Measurements from ENCODE around the gene TSPEAR.

Gene TSPEAR

DNA sequence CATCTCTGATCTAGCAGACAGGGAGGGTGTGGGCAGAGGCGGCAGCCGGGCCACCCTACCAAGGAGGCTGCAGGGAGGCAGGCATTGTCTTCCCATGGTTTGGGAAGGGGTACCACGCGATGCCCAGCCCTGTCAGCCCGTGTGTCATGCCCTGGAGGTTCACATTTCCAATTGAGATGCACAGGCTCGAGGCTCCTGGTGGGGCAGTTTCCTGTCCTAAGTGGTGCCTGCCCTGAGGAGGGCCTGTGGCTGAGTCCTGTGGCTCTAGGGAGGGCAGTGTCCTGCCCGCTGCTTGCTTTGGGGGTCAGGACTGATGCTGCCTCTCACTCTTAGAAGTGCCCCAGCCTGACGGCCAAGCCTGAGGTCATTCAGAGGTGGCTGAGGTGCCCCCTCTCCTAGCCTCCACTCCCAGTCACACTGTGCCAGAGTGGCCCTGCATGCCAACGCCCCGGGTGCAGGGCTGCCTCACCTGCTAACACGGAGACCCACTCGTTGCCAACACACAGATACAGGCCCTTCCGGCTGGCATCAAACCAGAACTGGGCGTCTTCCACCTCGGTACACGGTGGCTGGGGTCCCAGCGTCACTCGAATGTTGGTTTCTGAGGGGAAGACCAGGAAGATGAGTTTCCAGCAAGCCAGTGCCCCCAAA is 183.3 kb downstream of the TSPEAR start:
- no peak for DNase-seq (ENCODE audit: low spot score)

DNA sequence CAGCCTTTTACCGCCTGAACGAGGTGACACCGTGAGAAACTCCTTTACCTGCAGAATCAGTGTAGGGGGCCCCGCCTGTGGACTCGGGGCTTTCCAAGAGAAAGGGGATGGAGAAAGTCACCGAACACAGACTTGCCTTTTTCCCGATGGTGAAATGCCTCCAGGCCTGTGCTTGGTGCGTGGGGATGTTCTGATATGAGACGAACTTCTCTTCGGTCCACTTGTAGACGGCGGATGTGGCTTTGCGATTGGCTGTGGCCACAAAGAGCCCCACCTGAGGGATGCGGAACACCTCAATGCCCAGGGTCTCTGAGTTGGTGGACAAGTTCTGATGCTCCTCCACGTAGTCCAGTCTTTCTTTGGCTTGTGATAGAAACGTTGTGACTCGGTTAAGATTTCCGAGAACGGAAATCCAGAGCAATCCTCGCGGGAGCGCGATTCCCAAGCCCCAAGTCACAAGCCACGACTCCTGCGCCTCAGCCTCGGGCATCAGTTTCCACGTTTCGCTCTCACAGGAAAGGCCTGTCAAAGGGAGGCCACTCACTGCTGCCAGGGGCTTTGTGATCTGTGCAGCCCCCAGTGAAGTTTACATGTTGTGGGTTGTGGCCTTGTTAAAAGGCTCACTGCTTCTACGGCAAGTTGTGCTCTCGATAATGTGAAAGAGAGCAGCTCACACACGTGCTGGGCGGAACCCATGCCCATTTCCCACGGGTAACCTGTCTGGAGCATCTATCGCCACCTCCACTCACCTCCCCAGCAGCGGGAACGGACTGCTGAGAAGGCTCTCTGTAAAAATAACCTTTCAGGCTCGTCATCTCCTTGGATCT is 184.0 kb downstream of the TSPEAR start:
- DNase-seq (ENCODE audit: low spot score): no peak

DNA sequence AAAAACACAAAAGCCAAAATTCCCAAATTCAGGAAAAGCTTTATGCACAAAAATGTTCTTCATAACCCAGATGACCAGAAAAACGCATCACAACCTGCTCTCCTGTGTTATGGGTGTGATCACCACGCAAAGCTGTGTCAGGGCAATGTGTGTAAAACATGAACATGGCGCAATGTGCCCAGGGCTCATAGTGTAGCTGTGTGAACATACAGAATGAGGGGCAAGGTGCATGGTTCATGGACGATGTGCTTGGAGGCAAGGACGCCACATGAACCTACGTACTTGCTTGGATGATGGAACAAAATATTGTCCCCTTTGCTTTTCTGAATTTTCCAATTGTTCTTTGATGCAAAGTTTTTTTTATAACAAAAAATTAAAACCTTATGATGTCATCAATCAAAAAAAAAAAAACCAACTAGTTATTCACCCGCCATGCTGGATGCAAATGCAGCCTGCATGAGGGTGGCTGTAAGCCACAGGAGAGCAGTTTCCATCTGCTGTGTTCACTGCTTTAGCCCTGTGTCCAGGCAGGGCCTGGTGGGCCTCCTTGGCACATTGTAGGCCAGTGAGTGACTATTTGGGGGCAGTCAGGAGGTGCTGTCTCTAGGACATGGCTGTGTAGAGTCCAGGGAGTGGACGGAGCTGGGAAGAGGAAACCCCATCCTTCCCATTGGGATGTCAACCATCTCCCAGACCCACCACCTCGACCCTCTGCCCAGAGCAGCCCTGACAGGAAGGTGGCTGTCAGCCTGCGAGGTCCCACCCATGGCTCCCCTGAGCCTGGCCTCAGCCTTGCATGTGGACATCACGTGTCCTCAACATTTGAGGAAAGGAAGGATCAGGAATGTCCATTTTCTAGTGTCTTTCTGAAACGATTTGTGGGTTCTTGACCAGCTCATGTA is 185.0 kb downstream of the TSPEAR start:
- DNase-seq (ENCODE audit: low spot score): no peak

- DNase-seq (ENCODE audit: low spot score): no peak
Observed at GRCh38 chr21:44525391-44526095, 185.8 kb downstream of the TSPEAR start.

GRCh38 chr21:44524414-44525371 is 186.7 kb downstream of the TSPEAR start:
- DNase-seq (ENCODE audit: low spot score): no peak

DNA sequence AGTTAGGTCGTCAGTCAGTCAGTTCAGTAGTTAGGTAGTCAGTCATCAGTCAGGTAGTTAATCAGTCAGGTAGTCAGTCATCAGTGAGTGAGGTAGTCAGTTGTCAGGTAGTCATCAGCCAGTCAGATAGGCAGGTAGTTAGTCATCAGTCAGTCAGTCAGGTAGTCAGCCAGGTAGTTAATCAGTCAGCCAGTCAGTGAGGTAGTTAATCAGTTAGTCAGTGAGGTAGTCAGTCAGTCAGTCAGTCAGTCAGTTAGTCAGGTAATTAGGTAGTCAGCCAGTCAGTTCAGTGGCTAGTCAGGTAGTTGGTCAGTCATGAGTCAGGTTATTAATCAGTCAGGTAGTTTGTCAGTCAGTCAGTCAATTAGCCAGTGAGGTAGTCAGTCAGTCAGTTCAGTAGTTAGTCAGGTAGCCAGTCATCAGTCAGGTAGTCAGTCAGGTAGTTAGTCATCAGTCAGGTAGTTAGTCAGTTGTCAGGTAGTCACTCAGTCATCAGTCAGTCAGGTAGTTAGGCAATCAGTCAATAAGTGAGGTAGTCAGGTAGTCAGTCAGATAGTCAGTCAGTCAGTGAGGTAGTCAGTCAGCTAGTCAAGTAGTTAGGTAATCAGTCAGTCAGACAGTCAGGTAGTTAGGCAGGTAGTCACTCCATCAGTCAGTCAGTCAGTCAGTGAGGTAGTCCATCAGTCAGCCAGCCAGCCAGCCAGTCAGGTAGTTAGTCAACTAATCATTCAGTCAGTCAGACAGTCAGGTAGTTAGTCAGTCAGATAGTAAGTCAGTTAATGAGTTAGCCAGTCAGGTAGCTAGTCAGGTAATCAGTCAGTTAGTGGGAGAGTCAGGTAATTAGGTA is 187.6 kb downstream of the TSPEAR start:
- DNase-seq (ENCODE audit: low spot score): peak; percentile 4

DNA sequence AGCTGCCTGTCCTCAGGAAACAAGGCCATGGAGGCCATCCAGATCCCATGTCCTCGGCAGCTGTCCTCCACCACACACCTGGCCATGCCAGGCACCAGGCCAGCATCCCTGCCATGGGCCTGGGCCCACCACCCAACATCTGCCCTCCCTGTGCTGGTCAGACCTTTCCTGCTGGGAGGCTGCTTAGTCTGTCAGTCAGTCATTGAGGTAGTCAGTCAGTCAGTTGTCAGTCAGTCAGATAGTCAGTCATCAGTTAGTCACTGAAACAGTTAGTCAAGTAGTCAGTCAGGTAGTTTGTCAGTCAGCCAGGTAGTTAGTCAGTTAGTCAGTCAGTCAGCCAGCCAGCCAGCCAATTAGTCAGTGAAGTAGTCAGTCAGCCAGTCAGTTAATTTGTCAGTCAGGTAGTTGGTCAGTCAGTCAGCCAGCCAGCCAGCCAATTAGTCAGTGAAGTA is 188.6 kb downstream of the TSPEAR start:
- no peak for DNase-seq (ENCODE audit: low spot score)

- no peak for DNase-seq (ENCODE audit: low spot score)
Observed at GRCh38 chr21:44521928-44522752, 189.2 kb downstream of the TSPEAR start.

DNA sequence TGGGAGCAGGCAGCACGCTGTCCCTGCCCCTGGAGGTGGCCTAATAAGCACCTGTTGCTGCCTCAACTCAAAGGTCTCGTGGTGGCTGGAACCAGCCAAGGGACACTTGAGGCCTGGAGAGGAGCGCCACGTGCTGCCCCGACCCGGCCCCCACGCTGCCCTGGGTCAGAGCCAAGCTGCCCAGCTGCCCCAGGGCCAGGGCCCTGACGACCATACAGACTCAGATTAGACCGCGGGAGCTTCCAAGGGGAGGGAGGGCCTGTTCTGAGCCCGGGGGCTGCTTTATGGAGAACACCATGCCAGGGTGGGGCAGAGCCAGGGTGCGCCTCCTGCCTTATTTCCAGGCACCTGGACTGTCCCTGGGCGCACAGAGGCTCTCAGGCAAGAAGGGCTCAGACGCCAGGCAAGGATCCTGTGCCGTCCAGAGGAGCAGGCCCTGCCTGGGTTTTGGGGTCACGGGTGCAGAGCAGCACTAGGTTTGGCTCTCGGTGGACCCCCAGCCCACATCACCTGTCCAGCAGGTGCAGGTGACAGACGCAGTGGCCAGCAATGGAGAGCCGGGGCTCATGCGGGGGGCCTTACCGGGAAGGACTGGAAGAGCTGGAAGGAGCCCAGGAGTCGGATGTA is 190.0 kb downstream of the TSPEAR start:
- DNase-seq (ENCODE audit: low spot score): no peak

DNA sequence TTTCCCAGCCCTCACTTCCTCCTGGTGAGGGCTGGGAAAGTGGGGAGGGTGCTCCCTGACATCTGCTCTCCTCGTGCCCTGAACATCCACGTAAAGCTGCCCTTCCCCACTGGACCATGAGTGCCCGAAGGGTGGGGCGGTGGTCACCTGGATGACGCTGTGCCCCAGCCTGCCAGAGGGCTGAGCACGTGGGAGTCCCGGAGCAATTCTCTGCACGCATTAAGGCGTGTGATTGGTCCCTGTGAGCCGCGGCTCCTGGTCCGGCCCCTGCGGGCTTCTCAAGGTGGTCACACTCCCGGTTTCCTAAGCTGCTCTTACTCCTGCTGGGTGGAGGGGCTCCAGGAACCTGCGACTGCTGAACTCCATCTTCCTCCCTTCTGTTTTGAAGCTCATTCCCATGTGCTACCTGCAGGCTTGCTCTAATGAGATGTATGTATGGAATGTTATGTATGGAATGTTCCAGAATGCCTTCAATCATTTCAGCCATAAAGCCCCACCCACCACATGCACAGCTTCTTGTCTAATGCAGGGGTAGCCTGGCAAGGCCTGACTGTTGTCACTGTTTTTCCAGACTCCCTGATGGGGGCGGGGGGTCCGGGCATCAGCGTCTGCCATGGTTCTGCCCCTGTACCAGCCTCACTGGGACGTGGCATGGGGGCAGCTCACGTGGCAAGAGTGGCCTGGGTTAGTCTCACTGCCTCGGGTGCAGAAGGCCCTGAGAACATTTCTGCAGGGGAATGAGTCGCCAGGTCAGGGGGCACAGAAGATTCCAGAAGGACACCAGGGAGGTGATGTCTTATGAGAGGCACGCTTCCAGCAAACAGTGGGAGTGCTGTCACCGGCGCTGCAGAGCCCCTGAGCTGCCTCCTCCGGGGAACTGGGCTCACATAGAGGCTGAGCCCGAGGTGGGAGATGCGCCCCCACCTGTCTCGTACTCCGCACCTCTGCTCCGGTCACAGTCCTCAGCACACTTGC is 190.8 kb downstream of the TSPEAR start:
- DNase-seq (ENCODE audit: low spot score): no peak

GRCh38 chr21:44519346-44520325 is 191.7 kb downstream of the TSPEAR start:
- DNase-seq (ENCODE audit: low spot score): no peak

DNA sequence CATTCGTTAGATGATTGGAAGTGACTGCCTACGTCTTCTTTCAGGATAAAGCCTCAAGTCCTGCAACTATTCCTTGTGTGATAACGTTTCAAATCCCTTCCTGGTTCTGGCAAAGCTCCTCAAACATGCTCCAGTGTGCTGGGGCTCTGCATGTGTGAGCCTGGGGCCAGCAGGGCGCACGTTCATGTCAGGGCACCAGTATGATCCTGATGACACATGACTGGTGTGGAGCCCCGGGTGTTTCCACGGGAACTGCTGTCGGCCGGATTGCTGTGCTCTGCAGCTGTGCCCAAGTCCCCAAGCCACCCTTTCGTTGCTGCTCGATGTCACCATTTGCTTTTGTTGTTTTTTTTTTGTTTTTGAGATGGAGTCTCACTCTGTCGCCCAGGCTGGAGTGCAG is 192.7 kb downstream of the TSPEAR start:
- no peak for DNase-seq (ENCODE audit: low spot score)

GRCh38 chr21:44517175-44517899 is 194.0 kb downstream of the TSPEAR start:
- DNase-seq (ENCODE audit: low spot score): peak; percentile 9

GRCh38 chr21:44516828-44517174 is 194.6 kb downstream of the TSPEAR start:
- DNase-seq (ENCODE audit: low spot score): no peak

DNA sequence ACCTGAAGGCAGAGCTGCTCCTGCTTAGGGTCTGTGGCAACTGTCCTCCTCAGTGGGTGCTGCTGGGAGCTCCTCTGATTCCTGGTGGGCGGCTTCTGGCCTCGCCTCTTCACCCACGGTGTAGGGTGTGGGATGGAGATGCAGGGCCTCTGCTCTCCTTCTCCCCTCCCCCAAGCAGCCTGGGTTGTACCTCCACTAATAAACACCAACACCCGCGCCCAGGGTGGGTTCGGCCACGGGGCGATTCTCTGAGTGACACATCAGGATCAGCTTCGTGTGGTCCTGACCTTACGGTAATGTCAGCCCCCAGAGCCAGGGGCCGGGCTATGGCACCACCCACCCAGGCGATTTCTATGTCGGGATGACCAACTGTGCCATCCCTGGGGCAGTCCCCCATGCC is 195.0 kb downstream of the TSPEAR start:
- DNase-seq (ENCODE audit: low spot score): no peak
